Body of pancreas (tissue), 4 donors: ENCODE data around the gene DDIT3.

Experiments
- CTCF ChIP-seq, 7 experiments: fragments of 450-650 bp in 4 of 7; fragments of 200-600 bp in 3 of 7; sonication (generic) in 3 of 7; IDR thresholded peaks; one replicate each; pipeline ENCODE4 v1.5.1; 2016 to 2019; ENCODE audit warnings: antibody characterized with exemption in 7 of 7
- POLR2A ChIP-seq, 3 donors: fragments of 450-650 bp; IDR thresholded peaks; one replicate each; pipeline ENCODE4 v1.6.1; 2016; ENCODE audit warnings: antibody characterized with exemption in 3 of 3, mild to moderate bottlenecking in 2 of 3

GRCh38 chr12:57563358-57563757 is 43.0 kb upstream of the DDIT3 start:
- TF ChIP-seq POLR2A (IDR thresholded peaks at IDR 0.05) (no peak), CTCF (IDR thresholded peaks at IDR 0.05) (no peak)
